Keratinocyte (primary cell): Measurements from ENCODE around the gene DGKD. TPM values are rescaled to one million over a fixed set of nuclear protein-coding genes. Genes with fewer than 3 reads are reported as not detected.

Experiments
- DNase-seq: peaks from one replicate; pipeline ENCODE4 v3.0.0-alpha.2; 2011; ENCODE audit warnings: low read depth, missing footprints, low spot score
- FAIRE-seq: peaks from 2 replicates; lab custom pipeline; 2011; peaks lifted over from hg19 to GRCh38; lab: Jason Lieb, UNC
- H2AFZ ChIP-seq: 2 replicates; pipeline ENCODE4 v1.6.0; 2012; ENCODE audit warnings: low read length, control low read depth, inconsistent platforms; ENCODE audit not compliant: control insufficient read depth
- H3K27ac ChIP-seq: 2 replicates; pipeline ENCODE4 v1.5.1; 2011; ENCODE audit warnings: low read length; ENCODE audit not compliant: control insufficient read depth, insufficient read depth
- H3K27me3 ChIP-seq: 3 replicates; pipeline ENCODE4 v1.6.0; 2011; ENCODE audit warnings: low read length; ENCODE audit not compliant: control insufficient read depth, insufficient read depth; ENCODE audit errors: extremely low read depth
- H3K36me3 ChIP-seq, 2 experiments: 2 replicates in 1 of 2; 3 replicates in 1 of 2; pipeline ENCODE4 v1.5.1; 2011; ENCODE audit warnings: low read length in 2 of 2, mild to moderate bottlenecking in 1 of 2; ENCODE audit not compliant: control insufficient read depth in 2 of 2, insufficient read depth in 2 of 2; ENCODE audit errors: extremely low read depth in 1 of 2
- H3K4me1 ChIP-seq: 3 replicates; pipeline ENCODE4 v1.5.1; 2011; ENCODE audit warnings: low read length; ENCODE audit not compliant: control insufficient read depth, insufficient read depth; ENCODE audit errors: extremely low read depth
- H3K4me2 ChIP-seq: 3 replicates; pipeline ENCODE4 v1.6.0; 2011; ENCODE audit warnings: low read depth, low read length; ENCODE audit not compliant: control insufficient read depth, insufficient read depth; ENCODE audit errors: extremely low read depth
- H3K4me3 ChIP-seq, 3 experiments: fragments of 200-600 bp in 1 of 3; sonication (generic) in 1 of 3; 2 replicates in 2 of 3; 3 replicates in 1 of 3; pipeline ENCODE4 v1.5.1; 2011 to 2016; ENCODE audit warnings: low read length in 3 of 3, mild to moderate bottlenecking in 3 of 3, control low read depth in 2 of 3, inconsistent platforms in 1 of 3, low read depth in 1 of 3, mixed read lengths in 1 of 3, mixed run types in 1 of 3, moderate library complexity in 1 of 3; ENCODE audit not compliant: control insufficient read depth in 2 of 3, insufficient read depth in 2 of 3; ENCODE audit errors: extremely low read depth in 1 of 3
- H3K79me2 ChIP-seq: 2 replicates; pipeline ENCODE4 v1.6.0; 2012; ENCODE audit warnings: low read length; ENCODE audit not compliant: control insufficient read depth, insufficient read depth
- H3K9ac ChIP-seq: 3 replicates; pipeline ENCODE4 v1.6.0; 2011; ENCODE audit warnings: low read length; ENCODE audit not compliant: control insufficient read depth, insufficient read depth; ENCODE audit errors: extremely low read depth
- H3K9me1 ChIP-seq: 3 replicates; pipeline ENCODE4 v1.6.0; 2011; ENCODE audit warnings: low read length; ENCODE audit not compliant: control insufficient read depth, insufficient read depth; ENCODE audit errors: extremely low read depth
- H3K9me3 ChIP-seq: 2 replicates; pipeline ENCODE4 v1.5.1; 2012; ENCODE audit warnings: low read depth, low read length; ENCODE audit not compliant: control insufficient read depth
- H4K20me1 ChIP-seq: 3 replicates; pipeline ENCODE4 v1.6.0; 2011; ENCODE audit warnings: low read length; ENCODE audit not compliant: control insufficient read depth, insufficient read depth; ENCODE audit errors: extremely low read depth
- CTCF ChIP-seq, 3 experiments: IDR thresholded peaks in 1 of 3; conservative IDR thresholded peaks in 1 of 3; optimal IDR thresholded peaks in 1 of 3; 2 replicates in 2 of 3; 3 replicates in 1 of 3; pipeline versions ENCODE3 to v1.5.1; 2011; ENCODE audit warnings: low read length in 3 of 3, mild to moderate bottlenecking in 3 of 3, moderate library complexity in 2 of 3, control low read depth in 1 of 3, inconsistent platforms in 1 of 3; ENCODE audit not compliant: insufficient read depth in 2 of 3; ENCODE audit errors: extremely low read depth in 1 of 3
- EZH2 ChIP-seq: IDR thresholded peaks from one replicate; pipeline ENCODE4 v1.6.1; 2012; ENCODE audit warnings: inconsistent platforms, mild to moderate bottlenecking, low read length, moderate library complexity
- dilution Hi-C: fragments of 300-500 bp; cut with MboI; formaldehyde crosslinking; loops from one replicate; pipeline ENCODE4 v1.7.0; 2020; ENCODE audit warnings: low sequenced_read_pairs; ENCODE audit not compliant: extremely low pct_ligation_motif_present
- polyA plus RNA-seq, 5 experiments: library from polyadenylated mRNA; depleted of rRNA in 3 of 5; stranded (reverse) in 3 of 5; stranded (forward) in 1 of 5; unstranded in 1 of 5; fragments of >200 nt; gene quantifications; 1 replicate in 1 of 5; 2 replicates in 3 of 5; 3 replicates in 1 of 5; pipeline versions ENCODE4 v1.2.1 to v1.2.3, GENCODE V29; 2011 to 2012; ENCODE audit warnings: missing spikeins in 2 of 5, low read depth in 1 of 5, low replicate concordance in 1 of 5

DGKD gene
- polyA plus RNA-seq, 1 donor (not counting 4 experiments of a cell fraction or from before 2014, with no cell fraction given) = 6.1 TPM

GRCh38 chr2:233399306-233400225 is 45.3 kb downstream of the DGKD start:
- H3K36me3 ChIP-seq = peaks cover 0 to 2% of the 10 kb centered on the region in 2 experiments
- no peak for TF ChIP-seq CTCF (optimal IDR thresholded peaks at IDR 0.05 in 1 of 3, IDR thresholded peaks at IDR 0.05 in 1 of 3, conservative IDR thresholded peaks at IDR 0.05 in 1 of 3; ENCODE audit: extremely low read depth in 1 of 3, insufficient read depth in 2 of 3, low read length in 3 of 3)
- TF ChIP-seq EZH2 = no peak
- H3K9me3 ChIP-seq = no peaks in the 10 kb centered on the region
- H3K4me3 ChIP-seq = no peak overlapping the region
- no peaks in the 10 kb centered on the region for H3K9me1 ChIP-seq
- FAIRE-seq (no peak), DNase-seq (no peak)
- no peaks in the 10 kb centered on the region for H4K20me1 ChIP-seq
- no peak overlapping the region for H3K4me2 ChIP-seq
- no peaks in the 10 kb centered on the region for H3K4me1 ChIP-seq
- H3K27ac ChIP-seq = no peak overlapping the region
- H2AFZ ChIP-seq = no peak overlapping the region
- no peak overlapping the region for H3K9ac ChIP-seq
- H3K79me2 ChIP-seq = no peaks in the 10 kb centered on the region
- H3K27me3 ChIP-seq = no peaks in the 10 kb centered on the region
- dilution Hi-C loops = no loop called here

DNA sequence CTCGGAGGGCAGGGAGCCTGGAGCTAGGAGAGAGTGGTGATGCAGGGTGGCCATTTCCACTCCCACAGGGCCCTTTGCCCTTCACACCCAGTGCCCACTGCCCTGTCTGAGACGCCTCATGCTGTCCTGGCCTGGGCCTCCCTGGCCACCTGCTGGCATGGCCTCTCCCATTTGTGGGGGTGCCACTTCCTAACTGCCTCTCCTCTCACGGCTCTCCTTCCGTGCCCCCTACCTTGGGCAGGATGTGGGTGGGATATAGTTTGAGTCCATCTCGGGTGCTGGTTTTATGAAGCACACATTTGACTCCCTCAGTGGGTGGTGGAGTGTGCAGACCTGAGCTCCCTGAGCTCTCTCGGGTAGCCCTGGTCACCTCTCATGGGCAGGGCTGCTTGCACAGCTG is 46.0 kb downstream of the DGKD start:
- no peak for TF ChIP-seq EZH2
- no peak for TF ChIP-seq CTCF (optimal IDR thresholded peaks at IDR 0.05 in 1 of 3, IDR thresholded peaks at IDR 0.05 in 1 of 3, conservative IDR thresholded peaks at IDR 0.05 in 1 of 3; ENCODE audit: extremely low read depth in 1 of 3, insufficient read depth in 2 of 3, low read length in 3 of 3)
- dilution Hi-C loops = no loop called here
- Histone ChIP-seq H3K4me3 (no peak overlapping the region), H2AFZ (no peak overlapping the region), H3K79me2 (no peaks in the 10 kb centered on the region), H3K4me1 (no peaks in the 10 kb centered on the region), H4K20me1 (no peaks in the 10 kb centered on the region), H3K9me1 (no peaks in the 10 kb centered on the region), H3K4me2 (no peak overlapping the region), H3K27me3 (no peaks in the 10 kb centered on the region), H3K27ac (no peak overlapping the region), H3K9me3 (no peaks in the 10 kb centered on the region), H3K36me3 (peaks cover 0 to 4% of the 10 kb centered on the region in 2 experiments), H3K9ac (no peak overlapping the region)
- FAIRE-seq (no peak), DNase-seq (no peak)
